Epithelial cell of alveolus of lung (primary cell): ENCODE results near the gene SCAP. TPM values are rescaled to one million over a fixed set of nuclear protein-coding genes. Genes with fewer than 3 reads are reported as not detected.

Source experiments
- total RNA-seq: library from RNA; depleted of rRNA; stranded (reverse); fragments of >200 nt; gene quantifications from 2 replicates; pipeline ENCODE4 v1.2.1, GENCODE V29; 2015

Gene SCAP
- 51.7 and 85.9 TPM in 2 replicates for total RNA-seq

DNA sequence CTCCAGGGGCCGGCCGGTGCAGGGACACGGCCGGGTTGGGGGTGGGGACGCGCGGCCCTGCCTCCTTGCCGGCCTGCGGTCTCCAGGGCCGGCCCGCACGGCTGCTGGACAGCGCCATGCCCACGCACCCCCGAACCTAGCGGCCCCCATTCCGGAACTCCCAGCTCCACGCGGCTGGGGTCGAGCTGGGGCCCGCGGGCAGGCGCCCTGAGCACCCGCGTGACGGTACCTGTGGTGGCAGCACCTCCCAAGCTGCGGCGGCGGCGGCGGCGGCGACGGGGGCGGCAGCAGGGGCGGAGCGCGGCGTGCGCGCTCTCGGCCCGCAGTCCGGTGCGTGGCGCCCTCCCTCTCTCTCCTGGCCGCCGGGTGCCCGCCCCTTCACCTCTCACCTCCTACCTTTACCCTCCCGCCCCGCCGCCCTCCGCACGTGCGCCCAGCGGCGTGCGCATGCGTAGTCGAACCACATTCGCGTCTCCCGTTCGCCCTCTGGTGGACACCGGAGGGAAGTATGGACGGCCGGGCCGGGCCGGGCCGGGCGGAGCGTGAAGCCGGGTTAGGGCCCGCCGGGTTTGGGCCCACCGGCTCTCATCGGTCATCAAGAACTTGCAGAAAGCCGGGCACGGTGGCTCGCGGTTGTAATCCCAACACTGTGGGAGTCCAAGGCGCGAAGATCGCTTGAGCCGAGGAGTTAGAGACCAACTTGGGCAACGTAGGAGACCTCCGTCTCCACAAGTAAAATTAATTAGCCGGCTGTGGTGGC is at the start of gene SCAP:
TSS of gene SCAP (minus strand) at position 372 of the 760 bp plus-strand sequence. CDS start 32,948 bp downstream, outside the sequence.

DNA sequence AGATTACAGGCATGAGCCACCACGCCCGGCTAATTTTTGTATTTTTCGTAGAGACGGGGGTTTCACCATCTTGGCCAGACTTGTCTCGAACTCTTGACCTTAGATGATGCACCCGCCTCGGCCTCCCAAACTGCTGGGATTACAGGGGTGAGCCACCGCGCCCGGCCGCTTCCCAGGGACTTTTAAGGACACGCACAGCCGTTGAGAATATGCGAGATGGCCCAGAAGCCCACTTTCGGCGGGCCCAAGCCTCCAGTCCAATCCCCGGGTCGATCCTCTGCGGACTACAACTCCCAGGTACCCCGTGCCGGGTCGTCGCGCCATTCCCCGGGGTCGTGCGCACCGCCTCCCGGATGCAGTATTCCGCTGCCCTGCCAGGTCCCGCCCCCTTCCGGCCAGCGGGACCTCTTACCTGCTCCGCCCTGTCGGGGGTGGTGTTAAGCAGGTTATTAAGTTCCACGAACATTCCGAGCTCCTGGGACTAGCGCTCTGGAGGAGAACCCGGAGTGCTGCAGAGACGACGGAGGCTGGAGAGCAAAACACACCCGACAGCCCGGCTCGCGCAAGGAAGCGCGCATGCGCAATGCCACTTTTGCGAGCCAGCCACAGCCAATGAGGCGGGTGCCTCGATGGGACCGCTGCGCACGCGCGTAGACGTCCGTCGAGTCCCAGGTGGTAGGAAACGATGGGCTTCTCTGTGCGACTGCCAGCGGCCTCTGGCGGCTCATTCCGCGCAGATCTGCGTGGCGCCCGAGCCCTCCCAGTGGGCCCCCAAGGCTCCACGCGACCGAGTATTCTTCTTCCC is 37.6 kb upstream of the SCAP start, which contains the start of gene ELP6:
TSS of gene ELP6 (minus strand) at position 588 of the 805 bp plus-strand sequence. CDS start at position 466, 122 bp downstream.

DNA sequence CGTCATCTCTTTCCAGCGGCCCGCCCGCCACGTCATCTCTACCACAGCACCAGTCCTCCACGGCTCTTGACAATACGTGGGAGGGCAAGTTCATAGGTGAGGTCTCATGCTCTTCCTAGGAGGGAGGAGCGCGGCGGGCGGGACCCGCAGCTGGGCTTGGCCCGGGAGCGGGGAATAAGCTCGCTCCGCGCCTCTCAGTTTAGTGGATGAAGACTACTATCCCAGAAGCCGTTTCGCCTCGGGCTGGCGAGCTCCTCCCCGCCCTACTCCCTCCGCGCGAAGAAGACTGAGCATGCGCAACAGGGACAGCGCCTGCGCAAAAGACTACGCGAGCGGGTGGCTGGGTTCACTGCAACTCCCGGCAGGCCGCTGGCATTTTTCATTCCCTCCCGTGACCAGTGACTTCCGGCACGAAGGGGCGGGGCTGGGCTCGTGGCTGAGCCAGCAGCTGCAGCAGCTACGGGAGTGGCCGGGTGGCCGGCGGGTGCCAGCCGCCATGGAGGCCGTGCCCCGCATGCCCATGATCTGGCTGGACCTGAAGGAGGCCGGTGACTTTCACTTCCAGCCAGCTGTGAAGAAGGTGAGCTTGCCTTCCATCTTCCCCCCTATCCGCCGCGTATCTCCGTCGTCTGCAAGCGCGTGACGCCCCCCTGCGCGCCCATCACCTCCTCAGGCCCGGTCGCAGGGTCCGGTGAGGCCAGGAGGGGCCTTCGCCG is 95.0 kb downstream of the SCAP start, which contains the start of gene PTPN23:
TSS of gene PTPN23 (plus strand) at position 421 of the 716 bp plus-strand sequence. CDS start at position 497, 76 bp downstream.

Other genes with a start within 250 kb of the SCAP start
- gene KIF9, start 193.1 kb downstream of the SCAP start, total RNA-seq: 1.6 and 2.8 TPM in 2 replicates
- gene KLHL18, start 193.0 kb downstream of the SCAP start, total RNA-seq: 13.4 and 17.5 TPM in 2 replicates
- gene PTPN23, start 94.9 kb downstream of the SCAP start, total RNA-seq: 16.3 and 17.8 TPM in 2 replicates
- 21.1 and 32.1 TPM in 2 replicates for gene ELP6, start 37.8 kb upstream of the SCAP start, total RNA-seq
- gene CSPG5, start 102.9 kb upstream of the SCAP start, total RNA-seq: 0.08 and 0.26 TPM in 2 replicates